Measurements from ENCODE around the gene TUBB4B.
"Not testable (repeated sequence)": the region's sequence is repeated elsewhere in the genome, so short reads cannot be mapped to it uniquely, and the experiment has no call there.

TUBB4B gene

DNA sequence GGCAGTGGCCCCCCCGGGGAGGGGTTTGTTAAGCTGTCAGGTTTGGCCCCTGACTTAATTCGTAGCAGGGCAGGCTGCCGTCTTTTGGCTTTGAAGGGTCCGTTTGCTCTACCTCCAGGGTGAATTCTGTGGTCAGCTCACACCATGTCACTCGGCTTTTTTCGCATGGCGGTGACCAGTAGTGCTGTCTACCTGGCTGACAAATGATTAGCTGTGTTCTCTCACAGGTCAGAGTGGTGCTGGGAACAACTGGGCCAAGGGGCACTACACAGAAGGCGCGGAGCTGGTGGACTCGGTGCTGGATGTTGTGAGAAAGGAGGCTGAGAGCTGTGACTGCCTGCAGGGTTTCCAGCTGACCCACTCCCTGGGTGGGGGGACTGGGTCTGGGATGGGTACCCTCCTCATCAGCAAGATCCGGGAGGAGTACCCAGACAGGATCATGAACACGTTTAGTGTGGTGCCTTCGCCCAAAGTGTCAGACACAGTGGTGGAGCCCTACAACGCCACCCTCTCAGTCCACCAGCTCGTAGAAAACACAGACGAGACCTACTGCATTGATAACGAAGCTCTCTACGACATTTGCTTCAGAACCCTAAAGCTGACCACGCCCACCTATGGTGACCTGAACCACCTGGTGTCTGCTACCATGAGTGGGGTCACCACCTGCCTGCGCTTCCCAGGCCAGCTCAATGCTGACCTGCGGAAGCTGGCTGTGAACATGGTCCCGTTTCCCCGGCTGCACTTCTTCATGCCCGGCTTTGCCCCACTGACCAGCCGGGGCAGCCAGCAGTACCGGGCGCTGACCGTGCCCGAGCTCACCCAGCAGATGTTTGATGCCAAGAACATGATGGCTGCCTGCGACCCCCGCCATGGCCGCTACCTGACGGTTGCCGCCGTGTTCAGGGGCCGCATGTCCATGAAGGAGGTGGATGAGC, 1.4 kb downstream of the TUBB4B start:
- Mint-ChIP-seq H3K27ac (peak overlapping the region; percentile 88), H3K27me3 (no peaks in the 10 kb centered on the region), H3K9me3 (no peaks in the 10 kb centered on the region), H3K4me1 (peaks cover 30 to 55% of the 10 kb centered on the region in 2 donors), H3K36me3 (peaks cover 17 to 30% of the 10 kb centered on the region in 2 donors), H3K4me3 (peak overlapping the region; percentile 79 to 87)
- DNase-seq = no peak
- ATAC-seq (replicated peaks) = no peak

DNA sequence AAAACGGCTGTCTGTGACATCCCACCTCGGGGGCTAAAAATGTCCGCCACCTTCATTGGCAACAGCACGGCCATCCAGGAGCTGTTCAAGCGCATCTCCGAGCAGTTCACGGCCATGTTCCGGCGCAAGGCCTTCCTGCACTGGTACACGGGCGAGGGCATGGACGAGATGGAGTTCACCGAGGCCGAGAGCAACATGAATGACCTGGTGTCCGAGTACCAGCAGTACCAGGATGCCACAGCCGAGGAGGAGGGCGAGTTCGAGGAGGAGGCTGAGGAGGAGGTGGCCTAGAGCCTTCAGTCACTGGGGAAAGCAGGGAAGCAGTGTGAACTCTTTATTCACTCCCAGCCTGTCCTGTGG, 2.2 kb downstream of the TUBB4B start:
- Mint-ChIP-seq H3K4me3 (peak overlapping the region in 1 of 2 donors; percentile 29), H3K36me3 (peaks cover 17 to 30% of the 10 kb centered on the region in 2 donors), H3K4me1 (peaks cover 26 to 48% of the 10 kb centered on the region in 2 donors), H3K27ac (peak overlapping the region; percentile 51)
- not testable (repeated sequence) for ATAC-seq (replicated peaks); DNase-seq; H3K9me3 Mint-ChIP-seq; H3K27me3 Mint-ChIP-seq

DNA sequence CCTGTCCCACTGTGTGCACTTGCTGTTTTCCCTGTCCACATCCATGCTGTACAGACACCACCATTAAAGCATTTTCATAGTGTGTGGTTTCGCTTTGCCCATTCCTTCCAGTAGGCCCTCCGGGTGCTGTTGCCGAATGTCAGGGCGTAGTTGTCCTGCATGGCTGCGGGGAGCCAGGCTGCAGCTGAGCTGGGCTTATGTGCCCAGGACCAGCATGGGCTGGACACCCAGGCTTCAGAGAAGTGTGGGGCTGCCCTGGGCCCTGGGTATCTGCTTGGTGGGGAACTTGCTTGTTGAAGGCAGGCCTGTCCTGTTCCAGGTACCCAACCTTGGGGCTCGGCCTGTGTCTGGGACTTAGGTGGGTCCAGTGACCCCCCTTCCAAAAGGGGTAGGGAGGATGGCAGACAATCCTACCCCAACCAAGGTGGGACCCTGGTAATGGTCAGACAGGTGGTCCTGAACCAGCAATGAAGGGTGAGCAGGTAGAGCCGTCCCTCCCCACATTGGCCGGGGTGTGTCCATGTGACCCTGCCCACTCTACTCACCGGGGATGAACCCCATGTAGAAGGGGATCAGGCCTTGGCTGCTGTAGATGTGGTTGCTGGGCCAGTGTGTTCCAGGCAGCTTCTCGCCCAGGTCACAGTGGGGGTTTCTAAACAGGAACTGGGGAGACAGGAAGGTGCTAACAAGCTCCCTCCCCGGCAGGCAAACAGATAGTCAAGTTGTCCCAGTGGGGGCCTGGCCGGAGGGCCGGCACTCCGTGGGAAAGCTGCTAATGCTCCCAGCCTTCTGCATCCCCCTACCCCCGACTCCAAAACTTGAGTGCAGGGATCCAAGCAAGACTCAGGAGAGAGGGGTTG, 2.8 kb downstream of the TUBB4B start:
- peaks cover 24 to 42% of the 10 kb centered on the region in 2 donors for H3K4me1 Mint-ChIP-seq
- H3K27ac Mint-ChIP-seq = peak overlapping the region; percentile 89
- no peaks in the 10 kb centered on the region for H3K27me3 Mint-ChIP-seq
- no peak for ATAC-seq (replicated peaks)
- H3K36me3 Mint-ChIP-seq = peaks cover 17 to 30% of the 10 kb centered on the region in 2 donors
- H3K4me3 Mint-ChIP-seq = peak overlapping the region; percentile 6 to 11
- DNase-seq = no peak
- H3K9me3 Mint-ChIP-seq = no peaks in the 10 kb centered on the region

DNA sequence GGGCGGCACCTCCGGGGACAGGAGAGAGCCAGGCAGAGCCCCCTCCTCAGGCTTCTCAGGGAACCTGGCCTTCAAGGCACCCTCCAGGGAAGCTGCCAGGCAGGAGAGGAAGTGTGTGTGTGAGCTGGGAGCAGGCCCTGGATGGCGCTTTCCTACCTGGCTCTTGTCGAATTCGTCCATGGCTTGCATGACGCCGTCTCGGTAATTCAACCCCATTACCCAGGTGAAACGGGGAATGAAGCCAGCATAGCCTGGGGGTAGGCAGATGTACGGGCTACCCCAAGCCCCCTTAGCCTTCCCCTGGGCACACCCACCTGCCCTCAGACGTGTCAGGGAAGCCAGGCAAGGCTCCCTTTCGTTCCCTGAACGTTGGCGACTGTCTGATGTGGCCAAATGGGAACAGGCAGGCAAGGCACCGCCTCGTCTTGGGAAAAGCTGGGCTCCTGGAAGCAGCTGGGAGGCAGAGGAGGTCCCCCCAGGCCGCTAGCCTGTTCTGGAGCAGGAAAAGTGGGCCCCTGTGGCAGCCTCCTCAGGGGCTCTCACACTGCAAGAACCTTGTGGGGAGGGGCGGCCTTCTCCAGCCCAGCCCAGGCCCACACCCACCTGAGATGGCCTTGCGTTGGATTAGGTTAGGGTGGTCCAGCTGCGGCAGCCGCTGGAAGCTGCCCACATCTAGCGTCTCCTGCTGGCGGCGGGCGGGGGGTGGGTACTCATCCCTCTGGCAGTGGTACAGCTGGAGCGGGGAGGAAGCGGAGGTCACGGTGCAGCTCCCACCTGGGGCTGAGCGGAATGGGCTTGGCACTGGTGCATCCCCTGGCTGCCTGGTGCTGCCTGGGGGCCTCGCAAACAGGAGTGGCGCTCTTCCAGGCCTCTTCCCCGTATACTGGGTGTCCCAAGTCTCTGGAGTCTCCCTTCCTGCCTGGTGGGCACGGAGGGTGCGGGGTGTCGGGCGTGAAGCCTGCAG, 3.7 kb downstream of the TUBB4B start:
- H3K4me1 Mint-ChIP-seq = peaks cover 21 to 33% of the 10 kb centered on the region in 2 donors
- H3K36me3 Mint-ChIP-seq = peaks cover 15 to 30% of the 10 kb centered on the region in 2 donors
- no peaks in the 10 kb centered on the region for H3K27me3 Mint-ChIP-seq
- peak overlapping the region; percentile 89 for H3K27ac Mint-ChIP-seq
- ATAC-seq (replicated peaks) = no peak
- no peak overlapping the region for H3K4me3 Mint-ChIP-seq
- no peak for DNase-seq
- no peaks in the 10 kb centered on the region for H3K9me3 Mint-ChIP-seq

DNA sequence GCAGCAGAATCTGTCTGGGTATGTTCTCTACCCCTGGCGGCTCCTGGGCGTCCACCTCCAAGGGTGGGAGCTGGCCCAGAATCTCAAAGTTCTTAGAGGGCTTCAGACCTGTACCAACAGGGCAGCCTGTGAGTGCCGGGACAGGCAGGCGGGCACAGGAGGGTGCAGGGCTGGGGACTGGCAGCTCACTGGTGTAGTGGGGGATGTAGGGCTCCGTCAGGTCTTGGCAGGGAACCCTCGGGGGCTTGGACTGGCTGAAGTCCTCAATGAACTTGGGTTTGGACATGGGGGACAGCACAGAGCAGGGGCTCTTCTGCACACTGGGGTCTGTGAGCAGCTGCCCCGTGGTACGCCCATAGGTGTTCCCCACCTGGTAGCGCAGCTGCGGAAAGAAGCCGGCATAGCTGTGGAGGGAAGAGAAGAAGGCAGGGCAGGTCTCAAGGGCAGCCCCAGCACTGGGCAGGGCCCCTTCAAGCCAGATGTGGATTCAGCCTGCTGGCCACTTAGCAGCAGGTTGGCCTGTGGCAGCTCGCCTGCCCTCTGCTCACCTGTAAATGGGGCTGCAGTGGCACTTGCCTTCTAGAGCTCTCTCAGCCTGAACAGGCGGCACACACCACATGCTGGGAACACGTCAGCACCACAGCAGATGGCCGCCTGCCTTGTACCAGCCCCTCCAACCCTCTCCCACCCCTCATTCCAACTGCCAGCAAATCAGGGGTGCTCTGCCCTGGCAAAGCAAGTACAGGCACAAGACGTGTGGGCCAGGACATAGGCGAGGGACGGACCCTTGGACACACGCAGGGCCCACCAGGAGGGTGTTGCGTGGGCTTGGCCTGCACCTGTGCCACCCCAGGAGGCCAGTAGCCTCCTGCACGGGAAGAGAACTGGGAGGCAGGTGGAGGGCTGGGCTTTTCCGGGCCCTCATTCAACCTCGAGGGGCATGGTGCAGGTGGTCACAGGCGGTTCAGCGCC, 4.6 kb downstream of the TUBB4B start:
- H3K4me1 Mint-ChIP-seq = peaks cover 21 to 32% of the 10 kb centered on the region in 2 donors
- H3K9me3 Mint-ChIP-seq = no peaks in the 10 kb centered on the region
- ATAC-seq (replicated peaks) (no peak), DNase-seq (no peak)
- no peak overlapping the region for H3K4me3 Mint-ChIP-seq
- H3K36me3 Mint-ChIP-seq = peaks cover 15 to 30% of the 10 kb centered on the region in 2 donors
- H3K27me3 Mint-ChIP-seq = no peaks in the 10 kb centered on the region
- peak overlapping the region; percentile 3 for H3K27ac Mint-ChIP-seq

DNA sequence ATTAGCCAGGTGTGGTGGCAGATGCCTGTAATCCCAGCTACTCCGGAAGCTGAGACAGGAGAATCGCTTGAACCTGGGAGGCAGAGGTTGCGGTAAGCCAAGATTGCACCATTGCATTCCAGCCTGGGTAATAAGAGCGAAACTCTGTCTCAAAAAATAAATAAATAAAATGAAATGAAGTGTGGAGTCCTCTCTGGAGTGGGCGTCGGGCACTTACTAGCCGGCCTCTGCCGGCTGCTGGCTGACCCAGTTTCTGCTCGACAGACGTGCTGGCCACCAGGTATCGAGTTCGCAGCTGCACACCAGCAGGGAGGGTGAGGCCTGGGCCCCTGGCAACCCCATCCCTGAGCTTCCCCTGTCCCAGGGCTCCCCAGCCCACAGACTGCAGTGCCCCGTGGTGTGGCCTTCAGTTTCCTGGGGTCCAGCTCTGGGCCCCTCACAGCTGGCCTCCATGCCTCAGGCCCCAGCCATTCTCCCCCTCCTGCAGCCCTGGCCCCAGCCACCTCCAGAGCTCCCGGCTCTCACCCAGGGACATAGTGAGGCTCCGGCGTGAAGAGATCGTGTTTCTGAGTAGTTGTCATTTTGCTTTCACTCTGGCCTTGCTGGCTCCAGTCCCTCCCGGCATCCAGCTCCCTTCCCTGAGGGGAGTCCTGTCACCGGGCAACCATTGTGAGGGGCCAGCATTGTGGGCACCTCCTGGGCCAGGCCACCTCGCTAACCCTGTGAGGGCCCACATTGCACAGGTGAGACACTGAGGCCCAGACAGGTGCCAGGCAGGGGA, 6.2 kb downstream of the TUBB4B start:
- ATAC-seq (replicated peaks) = no peak
- H3K4me3 Mint-ChIP-seq = no peak overlapping the region
- no peak overlapping the region for H3K27ac Mint-ChIP-seq
- no peak for DNase-seq
- H3K4me1 Mint-ChIP-seq = peaks cover 17 to 28% of the 10 kb centered on the region in 2 donors
- H3K27me3 Mint-ChIP-seq = no peaks in the 10 kb centered on the region
- H3K9me3 Mint-ChIP-seq = no peaks in the 10 kb centered on the region
- H3K36me3 Mint-ChIP-seq = peaks cover 9 to 22% of the 10 kb centered on the region in 2 donors

DNA sequence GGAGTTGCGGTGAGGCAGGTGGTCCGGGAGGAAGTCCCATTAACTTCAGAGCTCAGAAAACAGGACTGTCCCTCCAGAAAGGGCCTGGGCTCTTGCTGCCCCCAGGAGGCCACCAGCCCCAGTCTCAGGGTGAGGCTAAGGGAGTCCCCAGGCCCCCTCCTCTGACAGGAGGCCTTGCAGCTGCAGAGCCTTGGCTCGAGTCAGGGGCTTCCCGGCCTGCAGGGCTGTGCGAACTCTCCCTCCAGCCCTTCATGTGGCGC, 6.8 kb downstream of the TUBB4B start:
- Mint-ChIP-seq H3K4me3 (no peak overlapping the region), H3K27me3 (no peaks in the 10 kb centered on the region), H3K9me3 (no peaks in the 10 kb centered on the region), H3K4me1 (peaks cover 14 to 22% of the 10 kb centered on the region in 2 donors), H3K27ac (no peak overlapping the region), H3K36me3 (peaks cover 4 to 17% of the 10 kb centered on the region in 2 donors)
- DNase-seq (no peak), ATAC-seq (replicated peaks) (no peak)

DNA sequence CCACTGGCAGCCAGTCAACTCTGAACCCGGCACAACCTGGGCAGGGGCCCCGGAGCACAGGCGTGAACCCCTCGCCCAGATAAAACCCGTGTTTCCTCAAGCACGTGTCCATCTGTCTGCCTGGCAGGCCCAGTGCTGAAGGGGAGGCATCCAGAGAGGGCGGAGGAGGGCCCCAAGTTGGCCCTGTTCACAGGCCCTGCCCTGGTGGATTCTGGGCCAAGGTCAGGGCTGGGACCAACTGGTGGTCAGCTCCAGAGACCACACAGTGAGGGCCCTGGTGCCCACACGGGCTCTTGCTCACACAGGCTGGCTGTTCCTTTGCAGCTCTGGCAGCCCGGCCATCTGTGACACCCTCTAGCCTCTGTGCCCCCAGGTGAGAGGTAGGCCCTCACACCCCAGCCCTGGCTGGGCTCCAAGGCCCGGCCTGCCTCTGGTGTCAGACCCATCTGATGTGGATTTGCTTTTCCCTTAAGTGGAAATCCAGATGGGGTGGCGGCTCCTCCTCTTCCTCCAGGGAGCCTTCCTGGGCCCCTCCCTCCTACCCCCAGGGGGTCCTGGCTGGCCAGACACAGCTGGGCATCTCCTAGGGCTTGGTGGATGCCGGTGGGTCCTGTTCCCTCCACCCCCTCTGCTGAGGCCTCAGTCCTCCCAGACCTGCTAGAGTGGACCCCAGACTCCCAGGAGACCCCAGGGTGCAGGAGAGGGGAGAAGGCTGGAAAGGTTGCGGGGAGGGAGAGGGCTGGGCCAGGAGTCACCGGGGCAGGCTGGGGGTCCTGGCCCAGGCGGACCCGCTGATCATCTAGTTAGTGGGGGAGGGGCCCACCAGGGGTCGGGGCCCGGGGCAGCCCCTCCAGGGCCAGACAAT, 9.5 kb downstream of the TUBB4B start:
- no peak overlapping the region for H3K27ac Mint-ChIP-seq
- H3K27me3 Mint-ChIP-seq = no peaks in the 10 kb centered on the region
- H3K4me1 Mint-ChIP-seq = peaks cover 10 to 21% of the 10 kb centered on the region in 2 donors
- no peaks in the 10 kb centered on the region for H3K36me3 Mint-ChIP-seq
- DNase-seq (no peak), ATAC-seq (replicated peaks) (no peak)
- H3K9me3 Mint-ChIP-seq = no peaks in the 10 kb centered on the region
- H3K4me3 Mint-ChIP-seq = no peak overlapping the region

DNA sequence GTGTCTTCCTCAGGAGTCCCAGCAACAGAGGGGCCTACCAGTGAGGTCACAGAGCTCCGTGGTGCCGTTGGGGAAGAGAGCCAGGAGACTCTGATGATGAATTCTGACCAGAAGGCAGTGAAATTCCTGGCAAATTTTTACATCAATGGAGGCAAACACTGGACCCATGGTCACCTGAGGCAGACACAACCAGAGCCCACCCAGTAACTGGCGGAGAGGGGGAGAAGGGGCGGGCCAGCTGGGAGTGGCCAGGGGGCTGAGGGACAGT, 10.0 kb downstream of the TUBB4B start, which contains the start of gene STPG3:
Gene STPG3, plus strand, starts transcription at position 93 of the 268 bp plus-strand sequence. Its CDS starts 1 bp downstream, at position 94.
- Mint-ChIP-seq H3K27me3 (no peaks in the 10 kb centered on the region), H3K4me3 (no peak within 1 kb of the TSS), H3K4me1 (peaks cover 10 to 24% of the 10 kb centered on the region in 2 donors), H3K9me3 (no peaks in the 10 kb centered on the region), H3K27ac (no peak within 1 kb of the TSS), H3K36me3 (no peaks in the 10 kb centered on the region)
- no peak for DNase-seq
- no peak for ATAC-seq (replicated peaks)

DNA sequence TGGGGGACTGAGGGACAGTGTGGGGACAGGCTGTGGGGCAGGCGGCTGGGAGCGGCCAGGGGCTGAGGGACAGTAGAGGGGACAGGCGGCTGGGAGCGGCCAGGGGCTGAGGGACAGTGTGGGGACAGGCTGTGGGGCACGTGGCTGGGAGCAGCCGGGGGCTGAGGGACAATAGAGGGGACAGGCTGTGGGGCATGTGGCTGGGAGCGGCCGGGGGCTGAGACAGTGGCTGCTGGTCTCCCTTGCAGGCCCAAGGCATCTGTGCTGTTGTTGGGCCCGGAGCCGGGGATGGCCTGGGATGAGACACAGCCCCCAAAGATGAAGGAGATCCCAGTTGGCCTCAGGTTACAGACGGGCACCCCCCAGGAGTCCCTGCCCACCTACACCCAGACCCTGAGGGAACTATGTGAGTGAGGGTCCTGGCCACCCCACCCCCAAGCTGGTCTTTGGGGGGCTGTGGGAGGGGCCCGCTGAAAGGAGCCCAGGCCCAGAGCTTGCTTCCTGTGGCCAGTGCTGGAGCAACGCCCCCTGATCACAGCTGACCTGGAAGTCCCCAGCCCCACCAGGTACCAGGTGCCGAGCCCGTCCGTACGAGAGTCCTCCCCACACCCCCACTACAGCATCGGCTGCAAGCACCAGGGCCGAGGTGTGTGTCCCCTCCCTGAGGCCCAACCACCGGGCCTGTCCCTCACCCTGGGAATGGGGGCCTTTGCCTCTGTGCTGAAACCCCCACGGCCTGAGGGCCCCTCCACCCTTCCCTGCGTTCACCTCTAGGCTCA, 10.6 kb downstream of the TUBB4B start:
- peaks cover 15 to 30% of the 10 kb centered on the region in 2 donors for H3K4me1 Mint-ChIP-seq
- H3K27ac Mint-ChIP-seq = no peak overlapping the region
- no peak overlapping the region for H3K4me3 Mint-ChIP-seq
- DNase-seq (no peak), ATAC-seq (replicated peaks) (no peak)
- H3K36me3 Mint-ChIP-seq = peaks cover 0 to 3% of the 10 kb centered on the region in 2 donors
- H3K9me3 Mint-ChIP-seq = no peaks in the 10 kb centered on the region
- H3K27me3 Mint-ChIP-seq = no peaks in the 10 kb centered on the region

Measured in stimulated activated naive B cell treated with anti-CD40 and anti-IgM and Interleukin-4, amounts not matched to agents 10 μg/mL and 1 μg/mL and 100 μg/mL, for 72 hours (primary cell).